Kidney epithelial cell (primary cell): Measurements from ENCODE around the gene CYTH1. TPM values are rescaled to one million over a fixed set of nuclear protein-coding genes. Genes with fewer than 3 reads are reported as not detected.

ENCODE experiments used
- DNase-seq: peaks from one replicate; pipeline ENCODE4 v3.0.0-alpha.2; 2010; ENCODE audit warnings: low read depth
- H3K27me3 ChIP-seq: 2 replicates; pipeline ENCODE4 v1.6.0; 2011; ENCODE audit warnings: low read length; ENCODE audit not compliant: control insufficient read depth, insufficient read depth
- H3K36me3 ChIP-seq: 2 replicates; pipeline ENCODE4 v1.5.1; 2011; ENCODE audit warnings: low read length; ENCODE audit not compliant: control insufficient read depth, insufficient read depth
- H3K4me3 ChIP-seq: 2 replicates; pipeline ENCODE4 v1.5.1; 2011; ENCODE audit warnings: low read depth, mild to moderate bottlenecking, control low read depth, low read length
- total RNA-seq: library from RNA; depleted of rRNA; stranded (reverse); fragments of >200 nt; gene quantifications from 2 replicates; pipeline ENCODE4 v1.2.3, GENCODE V29; 2015
- TF ChIP-seq, protein P1 (sequence below): IDR thresholded peaks from 2 replicates; pipeline ENCODE4 v1.5.1; 2011; ENCODE audit warnings: mild to moderate bottlenecking, moderate library complexity, low read length, control low read depth, inconsistent platforms; ENCODE audit not compliant: insufficient read depth, poor library complexity, severe bottlenecking

Gene CYTH1
- total RNA-seq, 1 donor from 2014 or later: 34.1 TPM

GRCh38 chr17:78803186-78803845, 21.2 kb upstream of the CYTH1 start:
- TF ChIP-seq, protein P1, sequence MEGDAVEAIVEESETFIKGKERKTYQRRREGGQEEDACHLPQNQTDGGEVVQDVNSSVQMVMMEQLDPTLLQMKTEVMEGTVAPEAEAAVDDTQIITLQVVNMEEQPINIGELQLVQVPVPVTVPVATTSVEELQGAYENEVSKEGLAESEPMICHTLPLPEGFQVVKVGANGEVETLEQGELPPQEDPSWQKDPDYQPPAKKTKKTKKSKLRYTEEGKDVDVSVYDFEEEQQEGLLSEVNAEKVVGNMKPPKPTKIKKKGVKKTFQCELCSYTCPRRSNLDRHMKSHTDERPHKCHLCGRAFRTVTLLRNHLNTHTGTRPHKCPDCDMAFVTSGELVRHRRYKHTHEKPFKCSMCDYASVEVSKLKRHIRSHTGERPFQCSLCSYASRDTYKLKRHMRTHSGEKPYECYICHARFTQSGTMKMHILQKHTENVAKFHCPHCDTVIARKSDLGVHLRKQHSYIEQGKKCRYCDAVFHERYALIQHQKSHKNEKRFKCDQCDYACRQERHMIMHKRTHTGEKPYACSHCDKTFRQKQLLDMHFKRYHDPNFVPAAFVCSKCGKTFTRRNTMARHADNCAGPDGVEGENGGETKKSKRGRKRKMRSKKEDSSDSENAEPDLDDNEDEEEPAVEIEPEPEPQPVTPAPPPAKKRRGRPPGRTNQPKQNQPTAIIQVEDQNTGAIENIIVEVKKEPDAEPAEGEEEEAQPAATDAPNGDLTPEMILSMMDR: no peak
- no peak for DNase-seq
- H3K36me3 ChIP-seq: peaks cover 5% of the 10 kb centered on the region
- no peaks in the 10 kb centered on the region for H3K27me3 ChIP-seq
- no peak overlapping the region for H3K4me3 ChIP-seq

DNA sequence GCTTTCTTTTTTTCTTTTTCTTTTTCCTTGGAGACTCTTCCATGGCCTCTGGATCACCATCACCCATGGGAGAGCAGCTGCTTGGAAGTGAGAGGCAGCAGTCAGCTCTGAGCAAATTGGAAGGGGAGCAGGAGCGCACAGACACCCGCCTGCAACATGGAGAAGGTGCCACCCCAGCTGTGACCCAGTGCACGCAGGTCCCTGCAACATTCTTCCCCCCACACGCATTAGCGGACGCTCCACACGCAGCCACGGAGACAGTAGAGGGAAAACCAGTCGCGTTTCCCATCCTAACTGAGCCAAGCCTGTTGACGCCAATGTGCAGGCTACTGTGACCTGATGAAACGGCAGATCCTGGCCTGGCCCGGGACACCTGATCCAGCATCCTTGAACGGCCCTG, 20.4 kb upstream of the CYTH1 start:
- Histone ChIP-seq H3K36me3 (peaks cover 6% of the 10 kb centered on the region), H3K4me3 (no peak overlapping the region), H3K27me3 (no peaks in the 10 kb centered on the region)
- no peak for DNase-seq
- TF ChIP-seq, protein P1: no peak

GRCh38 chr17:78802008-78802407, 19.9 kb upstream of the CYTH1 start:
- peaks cover 5% of the 10 kb centered on the region for H3K36me3 ChIP-seq
- no peak for DNase-seq
- TF ChIP-seq, protein P1: no peak

GRCh38 chr17:78800132-78800931, 18.3 kb upstream of the CYTH1 start:
- TF ChIP-seq, protein P1: no peak
- Histone ChIP-seq H3K36me3 (peaks cover 5% of the 10 kb centered on the region), H3K4me3 (no peak overlapping the region), H3K27me3 (no peaks in the 10 kb centered on the region)
- no peak for DNase-seq

More at GRCh38 chr17:78802008-78802407, 19.9 kb upstream of the CYTH1 start:
- no peak overlapping the region for H3K4me3 ChIP-seq
- H3K27me3 ChIP-seq: no peaks in the 10 kb centered on the region

DNA sequence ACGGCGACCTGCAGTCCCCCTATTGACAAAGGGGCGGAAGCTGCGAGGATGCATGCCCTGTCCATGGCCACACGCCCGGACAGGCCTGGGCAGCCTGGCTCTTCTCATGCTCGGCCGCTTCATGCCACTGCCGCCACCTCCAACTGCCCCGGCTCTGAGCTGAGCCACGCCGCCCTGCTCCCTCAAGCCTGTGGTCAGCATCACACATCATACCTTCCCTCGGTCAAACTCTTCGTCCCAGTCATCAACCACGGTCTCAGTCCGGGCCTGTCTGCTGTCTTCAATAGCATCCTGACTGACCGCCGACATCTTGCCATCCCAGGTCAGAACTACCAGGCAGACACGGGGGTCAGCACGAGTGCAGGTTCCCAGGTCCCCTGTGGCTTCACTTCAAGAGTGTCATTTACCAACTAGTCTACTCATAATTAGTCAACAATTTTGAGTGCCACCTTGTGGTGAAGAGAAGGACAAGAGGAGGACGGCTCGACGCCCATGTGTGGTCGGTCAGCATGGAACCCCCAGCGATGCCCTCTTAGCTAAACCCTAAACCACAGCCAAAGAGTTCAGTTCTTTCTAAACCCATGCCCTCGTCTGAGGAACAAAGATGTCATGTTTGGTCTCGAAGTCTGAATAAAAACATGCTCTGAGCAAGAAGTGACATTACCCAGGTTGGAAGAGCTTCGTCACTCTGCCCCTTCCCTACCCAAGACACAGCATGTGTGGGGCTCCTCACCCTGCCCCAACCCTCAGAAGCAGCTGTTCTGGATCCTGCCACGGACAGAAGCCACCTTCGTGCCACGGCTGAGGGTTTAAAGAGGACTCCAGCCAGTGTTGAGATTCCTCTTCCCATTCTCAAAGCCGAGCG, 16.9 kb upstream of the CYTH1 start:
- H3K36me3 ChIP-seq: peaks cover 5% of the 10 kb centered on the region
- no peak overlapping the region for H3K4me3 ChIP-seq
- DNase-seq: no peak
- no peaks in the 10 kb centered on the region for H3K27me3 ChIP-seq
- TF ChIP-seq, protein P1: no peak
